ENCODE measurements around the gene TMC4. TPM values are rescaled to one million over a fixed set of nuclear protein-coding genes. Genes with fewer than 3 reads are reported as not detected.

Gene TMC4
- polyA plus RNA-seq, 1 donor (not counting 4 experiments of a cell fraction or from before 2014, with no cell fraction given), result 1.5 TPM

- Histone ChIP-seq H3K4me1 (ENCODE audit: control insufficient read depth, extremely low read depth, insufficient read depth, low read length) (peaks cover 5% of the 10 kb centered on the region), H3K9me3 (ENCODE audit: control insufficient read depth, low read depth, low read length) (no peaks in the 10 kb centered on the region), H3K27me3 (ENCODE audit: control insufficient read depth, extremely low read depth, insufficient read depth, low read length) (no peaks in the 10 kb centered on the region), H3K4me3 (ENCODE audit: control insufficient read depth in 2 of 3, extremely low read depth in 1 of 3, insufficient read depth in 2 of 3, low read depth in 1 of 3, low read length in 3 of 3) (no peak overlapping the region), H4K20me1 (ENCODE audit: control insufficient read depth, extremely low read depth, insufficient read depth, low read length) (peaks cover 12% of the 10 kb centered on the region), H3K36me3 (ENCODE audit: control insufficient read depth in 2 of 2, extremely low read depth in 1 of 2, insufficient read depth in 2 of 2, low read length in 2 of 2) (peaks cover 46 to 47% of the 10 kb centered on the region in 2 experiments), H3K79me2 (ENCODE audit: control insufficient read depth, insufficient read depth, low read length) (peaks cover 50% of the 10 kb centered on the region), H3K4me2 (ENCODE audit: control insufficient read depth, extremely low read depth, insufficient read depth, low read depth, low read length) (no peak overlapping the region), H3K9ac (ENCODE audit: control insufficient read depth, extremely low read depth, insufficient read depth, low read length) (no peak overlapping the region), H2AFZ (ENCODE audit: control insufficient read depth, low read length) (no peak overlapping the region), H3K9me1 (ENCODE audit: control insufficient read depth, extremely low read depth, insufficient read depth, low read length) (no peaks in the 10 kb centered on the region), H3K27ac (ENCODE audit: control insufficient read depth, insufficient read depth, low read length) (no peak overlapping the region)
- TF ChIP-seq EZH2 (IDR thresholded peaks at IDR 0.05; ENCODE audit: low read length) (no peak), CTCF (optimal IDR thresholded peaks at IDR 0.05 in 1 of 3, IDR thresholded peaks at IDR 0.05 in 1 of 3, conservative IDR thresholded peaks at IDR 0.05 in 1 of 3; ENCODE audit: extremely low read depth in 1 of 3, insufficient read depth in 2 of 3, low read length in 3 of 3) (no peak)
- DNase-seq (ENCODE audit: low read depth, low spot score) (no peak), FAIRE-seq (no peak)
- dilution Hi-C loops (cut with MboI; ENCODE audit: extremely low pct_ligation_motif_present, low sequenced_read_pairs), result no loop called here
Observed at GRCh38 chr19:54142166-54142780, 30.7 kb downstream of the TMC4 start.

GRCh38 chr19:54141356-54141755 lies 31.6 kb downstream of the TMC4 start:
- H3K9me1 ChIP-seq (ENCODE audit: control insufficient read depth, extremely low read depth, insufficient read depth, low read length), result no peaks in the 10 kb centered on the region
- peaks cover 40 to 42% of the 10 kb centered on the region in 2 experiments for H3K36me3 ChIP-seq (ENCODE audit: control insufficient read depth in 2 of 2, extremely low read depth in 1 of 2, insufficient read depth in 2 of 2, low read length in 2 of 2)
- TF ChIP-seq EZH2 (IDR thresholded peaks at IDR 0.05; ENCODE audit: low read length) (no peak), CTCF (optimal IDR thresholded peaks at IDR 0.05 in 1 of 3, IDR thresholded peaks at IDR 0.05 in 1 of 3, conservative IDR thresholded peaks at IDR 0.05 in 1 of 3; ENCODE audit: extremely low read depth in 1 of 3, insufficient read depth in 2 of 3, low read length in 3 of 3) (no peak)
- no peak overlapping the region for H3K4me3 ChIP-seq (ENCODE audit: control insufficient read depth in 2 of 3, extremely low read depth in 1 of 3, insufficient read depth in 2 of 3, low read depth in 1 of 3, low read length in 3 of 3)
- dilution Hi-C loops (cut with MboI; ENCODE audit: extremely low pct_ligation_motif_present, low sequenced_read_pairs), result no loop called here
- H3K27me3 ChIP-seq (ENCODE audit: control insufficient read depth, extremely low read depth, insufficient read depth, low read length), result no peaks in the 10 kb centered on the region
- H3K4me2 ChIP-seq (ENCODE audit: control insufficient read depth, extremely low read depth, insufficient read depth, low read depth, low read length), result no peak overlapping the region
- no peaks in the 10 kb centered on the region for H3K9me3 ChIP-seq (ENCODE audit: control insufficient read depth, low read depth, low read length)
- H2AFZ ChIP-seq (ENCODE audit: control insufficient read depth, low read length), result no peak overlapping the region
- FAIRE-seq (no peak), DNase-seq (ENCODE audit: low read depth, low spot score) (no peak)
- H3K27ac ChIP-seq (ENCODE audit: control insufficient read depth, insufficient read depth, low read length), result no peak overlapping the region
- H3K4me1 ChIP-seq (ENCODE audit: control insufficient read depth, extremely low read depth, insufficient read depth, low read length), result peaks cover 5% of the 10 kb centered on the region
- peaks cover 50% of the 10 kb centered on the region for H3K79me2 ChIP-seq (ENCODE audit: control insufficient read depth, insufficient read depth, low read length)
- peaks cover 12% of the 10 kb centered on the region for H4K20me1 ChIP-seq (ENCODE audit: control insufficient read depth, extremely low read depth, insufficient read depth, low read length)
- H3K9ac ChIP-seq (ENCODE audit: control insufficient read depth, extremely low read depth, insufficient read depth, low read length), result no peak overlapping the region
